Smooth muscle cell (in vitro differentiated cells): ENCODE data around the gene ZNF668. TPM values are rescaled to one million over a fixed set of nuclear protein-coding genes. Genes with fewer than 3 reads are reported as not detected.

Experiments used
- DNase-seq: peaks from one replicate; lab custom pipeline; 2025; ENCODE audit not compliant: unreplicated experiment; lab: John Stamatoyannopoulos, UW
- H2AFZ ChIP-seq: fragments of 200-600 bp; sonication (generic); 2 replicates; pipeline ENCODE4 v1.6.0; 2016; ENCODE audit warnings: antibody characterized with exemption, low read depth, mild to moderate bottlenecking
- H3F3A ChIP-seq: fragments of 200-600 bp; sonication (generic); 2 replicates; pipeline ENCODE4 v1.6.0; 2017; ENCODE audit warnings: antibody characterized with exemption, low read depth
- H3K27ac ChIP-seq: fragments of 200-600 bp; sonication (generic); 2 replicates; pipeline ENCODE4 v1.5.1; 2016; ENCODE audit warnings: low read depth, mild to moderate bottlenecking
- H3K27me3 ChIP-seq: fragments of 200-600 bp; sonication (generic); 2 replicates; pipeline ENCODE4 v1.6.1; 2016; ENCODE audit warnings: low read depth, mild to moderate bottlenecking
- H3K36me3 ChIP-seq: fragments of 200-600 bp; sonication (generic); 2 replicates; pipeline ENCODE4 v1.5.1; 2016; ENCODE audit warnings: low read depth
- H3K4me1 ChIP-seq: fragments of 200-600 bp; sonication (generic); 2 replicates; pipeline ENCODE4 v1.5.1; 2016; ENCODE audit warnings: low read depth
- H3K4me2 ChIP-seq: fragments of 200-600 bp; sonication (generic); 2 replicates; pipeline ENCODE4 v1.6.0; 2016; ENCODE audit warnings: mild to moderate bottlenecking
- H3K4me3 ChIP-seq: fragments of 200-600 bp; sonication (generic); 2 replicates; pipeline ENCODE4 v1.5.1; 2016; ENCODE audit warnings: mild to moderate bottlenecking
- H3K79me2 ChIP-seq: fragments of 200-600 bp; sonication (generic); 2 replicates; pipeline ENCODE4 v1.6.0; 2016; ENCODE audit warnings: low read depth, mild to moderate bottlenecking
- H3K9ac ChIP-seq: fragments of 200-600 bp; sonication (generic); 2 replicates; pipeline ENCODE4 v1.6.0; 2016; ENCODE audit warnings: low read depth
- H3K9me3 ChIP-seq: fragments of 200-600 bp; sonication (generic); replicated peaks from 2 replicates; pipeline ENCODE4 v1.5.1; 2016; ENCODE audit warnings: low read depth
- H4K20me1 ChIP-seq: fragments of 200-600 bp; sonication (generic); 2 replicates; pipeline ENCODE4 v1.6.0; 2016; ENCODE audit warnings: low read depth
- WGBS: methylation state at CpG from one replicate; pipeline ENCODE4 v1.1.7; 2016; ENCODE audit warnings: low lambda C conversion rate; 5-methylcytosine and 5-hydroxymethylcytosine counted together
- polyA plus RNA-seq: library from polyadenylated mRNA; unstranded; fragments of >200 nt; fragmentation: Nextera tagmentation; extraction: Ambion mirVana; gene quantifications from 2 replicates; pipeline ENCODE4 v1.2.1, GENCODE V29; 2016
- total RNA-seq: library from RNA; depleted of rRNA; stranded (reverse); fragments of >200 nt; gene quantifications from 2 replicates; pipeline ENCODE4 v1.2.3, GENCODE V29; 2014
- TF ChIP-seq, protein P1 (sequence below): fragments of 200-600 bp; sonication (generic); IDR thresholded peaks from 2 replicates; pipeline ENCODE4 v1.5.1; 2017; ENCODE audit warnings: borderline replicate concordance, mild to moderate bottlenecking, antibody characterized with exemption; ENCODE audit not compliant: insufficient read depth, poor library complexity, severe bottlenecking

The ZNF668 gene
- total and polyA plus RNA-seq, 2 experiments from 2014 or later = 7.3 to 20.1 TPM

DNA sequence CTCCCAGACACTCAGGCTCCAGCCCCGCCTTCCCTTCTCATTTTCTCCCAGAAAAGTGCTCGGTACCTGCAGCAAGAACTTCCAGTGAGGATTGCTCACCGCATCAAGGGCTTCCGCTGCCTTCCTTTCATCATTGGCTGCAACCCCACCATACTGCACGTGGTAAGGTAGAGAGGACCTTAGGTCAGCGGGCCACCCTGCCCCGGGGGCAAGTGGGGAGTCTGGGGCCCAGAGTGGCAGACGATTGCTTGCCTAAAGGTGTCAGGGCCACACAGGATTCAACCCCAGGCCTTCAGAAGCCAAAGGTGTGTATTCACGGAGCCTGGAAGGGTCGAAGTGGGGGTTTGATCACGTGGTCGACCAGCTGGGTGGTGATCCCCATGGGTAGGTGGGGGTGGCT is 35.6 kb upstream of the ZNF668 start:
- Histone ChIP-seq H3K4me3 (no peak overlapping the region), H3K9me3 (no peaks in the 10 kb centered on the region)
- no peak for DNase-seq

DNA sequence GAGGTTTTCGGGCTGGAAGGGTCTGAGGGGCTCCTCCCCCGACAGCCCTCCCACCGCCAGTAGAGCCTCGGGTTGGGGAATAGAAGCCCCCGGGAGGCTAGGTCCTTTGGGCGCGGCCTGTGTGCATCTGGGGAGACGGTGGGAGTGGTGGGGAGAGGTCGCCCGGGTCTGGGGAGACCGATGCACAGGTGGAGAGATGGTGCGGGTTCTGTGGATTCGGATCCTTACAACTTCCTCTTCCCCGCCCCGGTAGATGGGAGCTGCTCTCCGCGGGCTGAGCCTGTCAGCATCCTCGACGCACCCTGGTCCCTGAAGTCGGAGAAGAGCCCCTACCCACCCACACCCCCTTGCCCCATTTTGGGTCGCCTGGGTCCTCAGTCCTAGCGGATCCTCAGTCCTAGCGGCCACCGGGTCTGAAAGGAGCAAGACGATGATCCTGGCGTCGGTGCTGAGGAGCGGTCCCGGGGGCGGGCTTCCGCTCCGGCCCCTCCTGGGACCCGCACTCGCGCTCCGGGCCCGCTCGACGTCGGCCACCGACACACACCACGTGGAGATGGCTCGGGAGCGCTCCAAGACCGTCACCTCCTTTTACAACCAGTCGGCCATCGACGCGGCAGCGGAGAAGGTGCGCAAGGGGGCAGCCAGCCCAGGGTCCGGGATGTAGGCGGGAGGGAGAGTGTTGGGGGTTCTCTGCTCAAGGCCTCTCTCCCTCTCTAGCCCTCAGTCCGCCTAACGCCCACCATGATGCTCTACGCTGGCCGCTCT is 34.9 kb upstream of the ZNF668 start:
- Histone ChIP-seq H3F3A (peaks cover under 1% of the 10 kb centered on the region), H3K4me3 (peak overlapping the region; percentile 91), H3K9me3 (no peaks in the 10 kb centered on the region), H3K27me3 (no peaks in the 10 kb centered on the region), H3K4me1 (peaks cover 4% of the 10 kb centered on the region), H3K79me2 (peaks cover 15% of the 10 kb centered on the region), H2AFZ (peak overlapping the region; percentile 75), H3K27ac (no peak overlapping the region), H4K20me1 (no peaks in the 10 kb centered on the region), H3K36me3 (no peaks in the 10 kb centered on the region), H3K4me2 (peak overlapping the region; percentile 97), H3K9ac (peak overlapping the region; percentile 79)
- 61% methylated on average over 48 of the region's 57 CpGs for WGBS
- TF ChIP-seq, protein P1, sequence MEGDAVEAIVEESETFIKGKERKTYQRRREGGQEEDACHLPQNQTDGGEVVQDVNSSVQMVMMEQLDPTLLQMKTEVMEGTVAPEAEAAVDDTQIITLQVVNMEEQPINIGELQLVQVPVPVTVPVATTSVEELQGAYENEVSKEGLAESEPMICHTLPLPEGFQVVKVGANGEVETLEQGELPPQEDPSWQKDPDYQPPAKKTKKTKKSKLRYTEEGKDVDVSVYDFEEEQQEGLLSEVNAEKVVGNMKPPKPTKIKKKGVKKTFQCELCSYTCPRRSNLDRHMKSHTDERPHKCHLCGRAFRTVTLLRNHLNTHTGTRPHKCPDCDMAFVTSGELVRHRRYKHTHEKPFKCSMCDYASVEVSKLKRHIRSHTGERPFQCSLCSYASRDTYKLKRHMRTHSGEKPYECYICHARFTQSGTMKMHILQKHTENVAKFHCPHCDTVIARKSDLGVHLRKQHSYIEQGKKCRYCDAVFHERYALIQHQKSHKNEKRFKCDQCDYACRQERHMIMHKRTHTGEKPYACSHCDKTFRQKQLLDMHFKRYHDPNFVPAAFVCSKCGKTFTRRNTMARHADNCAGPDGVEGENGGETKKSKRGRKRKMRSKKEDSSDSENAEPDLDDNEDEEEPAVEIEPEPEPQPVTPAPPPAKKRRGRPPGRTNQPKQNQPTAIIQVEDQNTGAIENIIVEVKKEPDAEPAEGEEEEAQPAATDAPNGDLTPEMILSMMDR = no peak
- no peak for DNase-seq

More for the DNA sequence above, 35.6 kb upstream of the ZNF668 start:
- H3K4me1 ChIP-seq = peaks cover 4% of the 10 kb centered on the region
- peak overlapping the region; percentile 97 for H3K4me2 ChIP-seq
- H3F3A ChIP-seq = peaks cover 5% of the 10 kb centered on the region
- 98% methylated on average over 12 of the region's 12 CpGs for WGBS
- H3K36me3 ChIP-seq = no peaks in the 10 kb centered on the region
- no peaks in the 10 kb centered on the region for H4K20me1 ChIP-seq
- TF ChIP-seq, protein P1 = no peak
- peaks cover 15% of the 10 kb centered on the region for H3K79me2 ChIP-seq
- H3K27me3 ChIP-seq = no peaks in the 10 kb centered on the region
- no peak overlapping the region for H3K9ac ChIP-seq
- no peak overlapping the region for H3K27ac ChIP-seq
- no peak overlapping the region for H2AFZ ChIP-seq

DNA sequence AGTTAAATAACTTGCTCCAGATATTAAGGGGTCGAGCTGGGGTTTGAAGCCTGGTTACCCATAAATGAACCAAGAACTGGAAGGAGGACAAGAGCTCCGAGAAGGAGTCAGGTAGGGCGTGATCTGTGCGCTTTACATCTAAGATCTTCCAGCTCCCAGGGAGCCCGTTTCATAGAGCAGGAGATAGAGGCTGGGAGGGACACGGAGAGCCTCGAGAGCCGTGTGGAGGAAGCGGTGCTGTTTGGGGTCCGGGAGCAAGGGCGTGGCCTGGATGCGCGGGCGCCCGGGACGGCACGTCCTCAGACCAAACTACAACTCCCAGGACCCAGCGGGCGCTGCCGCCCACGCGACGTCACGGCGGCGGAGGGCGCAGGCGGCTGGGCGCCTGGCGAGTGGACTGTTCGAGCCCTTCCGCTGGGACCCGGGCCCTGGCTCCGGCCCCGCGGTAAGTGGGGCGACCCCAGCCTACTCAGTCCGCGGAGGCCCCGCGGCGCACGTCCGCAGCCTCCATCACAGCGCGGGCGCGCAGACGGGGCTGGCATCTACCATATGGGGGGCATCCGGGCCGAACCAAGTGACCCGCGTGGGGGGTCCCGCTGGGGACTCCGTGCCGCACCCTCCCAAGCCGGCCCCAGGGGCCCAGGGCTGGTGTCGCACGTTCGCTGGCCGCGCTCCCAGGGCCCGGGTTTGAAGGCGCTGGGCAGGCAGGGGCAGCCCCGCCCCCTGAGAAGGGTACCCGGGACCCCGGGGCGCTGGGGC is 34.2 kb upstream of the ZNF668 start, which contains the start of gene BCKDK:
Gene BCKDK (plus strand): TSS at position 352 of the 759 bp plus-strand sequence. CDS start 838 bp downstream, outside the sequence.
- H3K9ac ChIP-seq = peak within 1 kb of the TSS; percentile 79
- TF ChIP-seq, protein P1 = no peak
- no peaks in the 10 kb centered on the region for H3K9me3 ChIP-seq
- 5% methylated on average over 67 of the region's 68 CpGs for WGBS
- H3F3A ChIP-seq = no peaks in the 10 kb centered on the region
- H4K20me1 ChIP-seq = no peaks in the 10 kb centered on the region
- peak; percentile 15 for DNase-seq
- peak within 1 kb of the TSS; percentile 91 for H3K4me3 ChIP-seq
- no peaks in the 10 kb centered on the region for H3K36me3 ChIP-seq
- peak within 1 kb of the TSS; percentile 75 for H2AFZ ChIP-seq
- H3K27me3 ChIP-seq = no peaks in the 10 kb centered on the region
- H3K4me2 ChIP-seq = peak within 1 kb of the TSS; percentile 97
- H3K4me1 ChIP-seq = peaks cover 4% of the 10 kb centered on the region
- H3K27ac ChIP-seq = no peak within 1 kb of the TSS
- peaks cover 15% of the 10 kb centered on the region for H3K79me2 ChIP-seq
